ENCODE results near the gene PHYHIPL. TPM values are rescaled to one million over a fixed set of nuclear protein-coding genes. Genes with fewer than 3 reads are reported as not detected.

PHYHIPL gene
- total RNA-seq, 1 experiment from 2014 or later: not detected

GRCh38 chr10:59284118-59284975 lies 107.9 kb downstream of the PHYHIPL start:
- Histone ChIP-seq H3K36me3 (replicated peaks; ENCODE audit: control insufficient read depth, insufficient read depth, low read length) (no peaks in the 10 kb centered on the region), H3K4me3 (ENCODE audit: insufficient read depth, low read depth, low read length) (no peak overlapping the region), H3K27me3 (ENCODE audit: control insufficient read depth, insufficient read depth, low read length) (no peaks in the 10 kb centered on the region)
- DNase-seq: no peak

- Histone ChIP-seq H3K36me3 (replicated peaks; ENCODE audit: control insufficient read depth, insufficient read depth, low read length) (no peaks in the 10 kb centered on the region), H3K27me3 (ENCODE audit: control insufficient read depth, insufficient read depth, low read length) (no peaks in the 10 kb centered on the region), H3K4me3 (ENCODE audit: insufficient read depth, low read depth, low read length) (no peak overlapping the region)
- DNase-seq: no peak
Measured at GRCh38 chr10:59285073-59285472, 108.6 kb downstream of the PHYHIPL start.

GRCh38 chr10:59285848-59286247 lies 109.4 kb downstream of the PHYHIPL start:
- H3K36me3 ChIP-seq (replicated peaks; ENCODE audit: control insufficient read depth, insufficient read depth, low read length): no peaks in the 10 kb centered on the region
- no peaks in the 10 kb centered on the region for H3K27me3 ChIP-seq (ENCODE audit: control insufficient read depth, insufficient read depth, low read length)
- DNase-seq: no peak
- H3K4me3 ChIP-seq (ENCODE audit: insufficient read depth, low read depth, low read length): no peak overlapping the region

DNA sequence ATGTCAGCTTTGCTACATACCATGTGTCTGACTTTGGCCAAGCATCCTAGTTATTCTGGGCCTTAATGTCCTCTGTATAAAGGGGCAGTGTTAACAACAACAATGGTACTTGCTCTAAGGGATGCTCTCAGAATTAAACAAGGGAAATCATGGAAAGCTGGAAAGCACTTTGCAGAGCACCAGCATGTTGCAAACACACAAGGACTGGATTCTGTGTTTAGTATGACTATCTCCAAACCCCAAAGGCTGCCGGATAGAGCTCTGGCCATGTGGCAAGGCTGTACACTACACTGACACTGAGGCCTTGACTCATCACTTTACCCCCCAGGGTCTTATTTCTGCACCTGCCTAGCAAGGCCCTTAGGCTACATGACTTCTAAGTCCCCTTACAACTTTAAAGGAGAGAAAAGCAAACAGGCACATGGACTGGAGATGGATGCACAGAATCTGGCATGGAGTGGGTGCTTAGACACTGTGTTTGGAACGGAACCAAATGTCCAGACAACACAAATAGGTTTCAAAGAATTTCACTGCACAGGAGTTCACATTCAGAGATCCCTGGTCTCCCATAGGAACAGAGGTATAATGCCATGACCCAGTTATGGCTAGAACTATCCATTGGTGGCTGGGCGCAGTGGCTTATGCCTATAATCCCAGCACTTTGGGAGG lies 111.3 kb downstream of the PHYHIPL start:
- DNase-seq: no peak
- no peak overlapping the region for H3K4me3 ChIP-seq (ENCODE audit: insufficient read depth, low read depth, low read length)
- no peaks in the 10 kb centered on the region for H3K36me3 ChIP-seq (replicated peaks; ENCODE audit: control insufficient read depth, insufficient read depth, low read length)
- H3K27me3 ChIP-seq (ENCODE audit: control insufficient read depth, insufficient read depth, low read length): no peaks in the 10 kb centered on the region

- DNase-seq: no peak
- Histone ChIP-seq H3K27me3 (ENCODE audit: control insufficient read depth, insufficient read depth, low read length) (no peaks in the 10 kb centered on the region), H3K36me3 (replicated peaks; ENCODE audit: control insufficient read depth, insufficient read depth, low read length) (no peaks in the 10 kb centered on the region), H3K4me3 (ENCODE audit: insufficient read depth, low read depth, low read length) (no peak overlapping the region)
Measured at GRCh38 chr10:59289853-59290252, 113.4 kb downstream of the PHYHIPL start.

DNA sequence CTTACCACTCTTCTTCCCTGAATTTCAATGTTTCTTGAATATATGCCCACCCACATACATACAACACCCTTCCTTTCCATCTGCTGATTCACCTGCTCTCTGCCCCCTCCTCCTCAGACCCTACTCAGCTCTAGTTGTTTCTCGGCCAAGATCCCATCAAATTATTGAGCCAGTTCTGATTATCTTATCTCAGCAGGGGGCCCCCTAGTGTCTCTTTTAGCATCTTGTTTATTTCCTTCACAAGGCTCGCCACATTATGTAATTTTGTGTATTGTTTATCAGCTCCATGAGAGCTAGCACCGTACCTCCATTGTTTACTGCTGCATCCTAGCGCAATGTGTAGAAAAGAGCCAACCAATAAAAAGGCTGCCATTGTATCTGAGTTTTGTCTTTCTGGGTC lies 114.0 kb downstream of the PHYHIPL start:
- H3K36me3 ChIP-seq (replicated peaks; ENCODE audit: control insufficient read depth, insufficient read depth, low read length): no peaks in the 10 kb centered on the region
- DNase-seq: no peak

More for the DNA sequence above, 114.0 kb downstream of the PHYHIPL start:
- no peak overlapping the region for H3K4me3 ChIP-seq (ENCODE audit: insufficient read depth, low read depth, low read length)
- no peaks in the 10 kb centered on the region for H3K27me3 ChIP-seq (ENCODE audit: control insufficient read depth, insufficient read depth, low read length)

Other genes with a start within 250 kb of the PHYHIPL start
- gene FAM13C, start 185.9 kb downstream of the PHYHIPL start, total RNA-seq (2014; rRNA removed; shearing (Covaris generic)): 1.8 and 2.5 TPM in 2 replicates

All from H7 (cell line).